Coronary artery (tissue), 2 donors: ENCODE data around the gene JAKMIP1.

ENCODE experiments used
- DNase-seq: peaks from one replicate; pipeline ENCODE4 v3.0.0-alpha.2; 2017; ENCODE audit warnings: low spot score
- H3K27ac ChIP-seq, 2 donors: fragments of 200-600 bp; sonication (generic); one replicate each; pipeline ENCODE4 v1.5.1; 2016 to 2019
- H3K4me3 ChIP-seq: fragments of 200-600 bp; sonication (generic); 2 replicates; pipeline ENCODE4 v1.5.1; 2016; ENCODE audit warnings: mild to moderate bottlenecking, moderate library complexity
- TF ChIP-seq, protein P1 (sequence below): fragments of 200-600 bp; sonication (generic); IDR thresholded peaks from one replicate; pipeline ENCODE4 v1.5.1; 2019; ENCODE audit warnings: antibody characterized with exemption

JAKMIP1 gene

DNA sequence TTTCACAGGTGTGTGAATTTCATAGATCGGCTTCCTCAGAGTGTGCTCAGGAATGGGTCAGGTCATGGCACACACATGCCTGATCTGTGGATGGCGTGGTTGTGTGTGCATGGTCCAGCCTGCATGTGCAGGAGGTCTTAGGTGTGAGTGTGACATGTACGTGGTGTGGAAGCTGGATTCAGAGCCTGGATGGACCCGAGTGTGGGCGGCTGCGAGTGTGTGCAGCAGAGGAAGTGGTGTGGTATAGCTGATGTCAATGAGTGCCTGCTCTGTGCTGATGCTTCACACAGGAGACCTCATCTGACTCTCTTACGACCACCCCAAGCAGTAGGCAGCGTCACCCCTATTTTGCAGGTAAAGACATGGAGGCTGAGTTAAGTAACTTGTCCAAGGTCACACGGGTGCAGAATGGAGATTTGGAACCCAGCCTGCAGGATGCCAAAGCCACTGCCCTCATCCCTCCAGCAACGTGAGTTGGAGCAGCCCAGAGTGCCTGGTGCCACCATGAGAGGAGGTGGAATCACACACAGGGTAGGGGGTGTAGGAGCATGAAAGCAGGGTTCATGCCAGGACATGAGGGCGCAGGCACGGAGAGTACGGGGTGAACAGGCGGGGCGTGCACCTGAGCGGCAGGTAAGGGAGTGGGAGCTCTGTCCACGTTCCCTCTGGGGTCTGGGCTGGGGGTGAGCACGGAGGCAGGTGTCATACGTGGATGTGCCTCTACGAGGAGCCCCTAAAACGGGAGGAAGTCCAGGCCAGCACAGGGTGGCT, 157.9 kb downstream of the JAKMIP1 start:
- TF ChIP-seq, protein P1, sequence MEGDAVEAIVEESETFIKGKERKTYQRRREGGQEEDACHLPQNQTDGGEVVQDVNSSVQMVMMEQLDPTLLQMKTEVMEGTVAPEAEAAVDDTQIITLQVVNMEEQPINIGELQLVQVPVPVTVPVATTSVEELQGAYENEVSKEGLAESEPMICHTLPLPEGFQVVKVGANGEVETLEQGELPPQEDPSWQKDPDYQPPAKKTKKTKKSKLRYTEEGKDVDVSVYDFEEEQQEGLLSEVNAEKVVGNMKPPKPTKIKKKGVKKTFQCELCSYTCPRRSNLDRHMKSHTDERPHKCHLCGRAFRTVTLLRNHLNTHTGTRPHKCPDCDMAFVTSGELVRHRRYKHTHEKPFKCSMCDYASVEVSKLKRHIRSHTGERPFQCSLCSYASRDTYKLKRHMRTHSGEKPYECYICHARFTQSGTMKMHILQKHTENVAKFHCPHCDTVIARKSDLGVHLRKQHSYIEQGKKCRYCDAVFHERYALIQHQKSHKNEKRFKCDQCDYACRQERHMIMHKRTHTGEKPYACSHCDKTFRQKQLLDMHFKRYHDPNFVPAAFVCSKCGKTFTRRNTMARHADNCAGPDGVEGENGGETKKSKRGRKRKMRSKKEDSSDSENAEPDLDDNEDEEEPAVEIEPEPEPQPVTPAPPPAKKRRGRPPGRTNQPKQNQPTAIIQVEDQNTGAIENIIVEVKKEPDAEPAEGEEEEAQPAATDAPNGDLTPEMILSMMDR, result no peak
- Histone ChIP-seq H3K4me3 (no peak overlapping the region), H3K27ac (no peak overlapping the region)
- DNase-seq, result no peak

DNA sequence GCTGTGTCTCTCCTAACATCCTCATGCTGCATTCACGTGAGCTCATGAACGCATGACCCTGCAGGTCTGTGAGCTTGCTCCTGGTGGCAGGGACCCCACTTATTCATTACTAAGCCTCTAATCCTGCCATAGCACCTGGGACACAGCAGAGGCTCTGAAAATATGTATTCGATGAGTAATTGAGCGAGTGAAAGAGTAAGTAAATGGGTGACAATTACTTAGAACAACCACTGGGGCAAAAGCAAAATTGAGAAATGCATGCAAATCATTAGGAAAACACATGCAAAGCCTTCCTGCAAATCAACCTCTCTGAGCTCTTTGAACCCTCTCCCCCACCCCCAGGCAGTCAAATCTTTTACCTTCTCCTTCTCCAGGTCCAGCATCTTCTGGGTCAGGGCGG, 158.5 kb downstream of the JAKMIP1 start:
- no peak for DNase-seq
- H3K4me3 ChIP-seq, result no peak overlapping the region
- H3K27ac ChIP-seq, result no peak overlapping the region
- TF ChIP-seq, protein P1, result no peak

DNA sequence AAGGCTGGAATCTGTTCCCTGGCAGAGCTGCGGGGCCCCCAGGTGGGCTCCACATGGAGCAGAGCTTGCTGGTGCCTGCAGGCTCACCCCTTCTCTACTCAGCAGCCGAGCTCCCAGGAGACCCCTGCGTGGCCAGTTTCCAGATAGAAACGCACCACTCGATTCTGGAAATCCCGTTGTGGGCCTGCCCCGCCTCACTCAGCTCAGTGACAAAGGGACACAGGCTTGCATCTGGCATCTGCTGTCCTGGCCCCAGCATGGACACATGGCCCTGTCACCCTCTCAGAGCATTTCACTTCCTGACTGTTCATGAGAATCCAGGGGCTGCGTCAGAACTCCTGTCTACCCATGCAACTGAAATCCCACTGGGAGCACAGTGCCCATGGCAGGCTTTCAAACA, 161.6 kb downstream of the JAKMIP1 start:
- Histone ChIP-seq H3K27ac (no peak overlapping the region), H3K4me3 (no peak overlapping the region)
- no peak for DNase-seq
- TF ChIP-seq, protein P1, result no peak

- Histone ChIP-seq H3K4me3 (no peak overlapping the region), H3K27ac (no peak overlapping the region)
- TF ChIP-seq, protein P1, result no peak
- no peak for DNase-seq
These were observed 164.6 kb downstream of the JAKMIP1 start for GRCh38 chr4:6035786-6036185.

DNA sequence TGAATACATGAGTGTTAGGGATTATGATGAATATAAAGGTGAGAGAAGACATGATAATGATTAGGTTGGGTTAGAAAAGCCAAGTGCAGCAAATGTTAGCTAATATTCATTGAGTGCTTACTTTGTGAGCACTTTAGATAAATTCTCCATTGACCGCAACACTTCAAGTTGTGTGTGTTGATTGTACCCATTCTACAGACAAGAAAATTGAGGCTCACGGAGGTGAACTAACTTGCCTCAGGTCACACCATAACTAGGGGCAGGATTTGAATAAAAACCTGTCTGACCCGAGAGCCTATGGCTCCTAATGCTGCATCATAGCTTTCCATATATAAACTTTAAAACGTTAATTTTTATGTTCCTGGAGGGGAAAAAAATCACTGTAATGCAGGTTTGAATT, 167.0 kb downstream of the JAKMIP1 start:
- TF ChIP-seq, protein P1, result no peak
- Histone ChIP-seq H3K4me3 (no peak overlapping the region), H3K27ac (no peak overlapping the region)
- no peak for DNase-seq

- TF ChIP-seq, protein P1, result no peak
- Histone ChIP-seq H3K27ac (no peak overlapping the region), H3K4me3 (no peak overlapping the region)
- DNase-seq, result no peak
These were observed 167.8 kb downstream of the JAKMIP1 start for GRCh38 chr4:6032249-6033244.
